HG03196 (cell line): Measurements from ENCODE around the gene ZBTB22.
A peak's percentile ranks its signal among the peaks of the same experiment; 100 is the strongest.
"Not testable (repeated sequence)": the region's sequence is repeated elsewhere in the genome, so short reads cannot be mapped to it uniquely, and the experiment has no call there.

Experiments
- ATAC-seq: cut with Tn5 transposase; IDR thresholded peaks from one replicate; pipeline ENCODE4 v1.9.1; 2021; ENCODE audit not compliant: unreplicated experiment

Gene ZBTB22

DNA sequence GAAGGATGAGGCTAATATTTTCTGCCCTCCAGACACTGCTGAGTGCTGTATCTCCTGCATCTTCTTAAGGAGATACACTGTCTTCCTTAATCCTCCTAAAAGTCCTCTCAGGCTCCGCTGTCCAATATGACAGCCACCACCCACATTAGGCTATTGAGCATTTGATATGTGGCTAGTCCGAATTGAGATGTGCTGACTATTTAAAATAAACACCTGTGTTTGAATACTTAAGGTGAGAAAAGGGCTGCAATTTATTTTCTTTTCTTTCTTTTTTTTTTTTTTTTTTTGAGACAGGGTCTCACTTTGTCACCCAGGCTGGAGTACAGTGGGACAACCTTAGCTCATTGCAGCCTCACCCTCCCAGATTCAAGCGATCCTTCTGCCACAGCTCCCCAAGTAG, 15.7 kb downstream of the ZBTB22 start:
- ATAC-seq = no peak

- ATAC-seq = peak; percentile 71
Observed at GRCh38 chr6:33299237-33299944, 18.2 kb downstream of the ZBTB22 start.

DNA sequence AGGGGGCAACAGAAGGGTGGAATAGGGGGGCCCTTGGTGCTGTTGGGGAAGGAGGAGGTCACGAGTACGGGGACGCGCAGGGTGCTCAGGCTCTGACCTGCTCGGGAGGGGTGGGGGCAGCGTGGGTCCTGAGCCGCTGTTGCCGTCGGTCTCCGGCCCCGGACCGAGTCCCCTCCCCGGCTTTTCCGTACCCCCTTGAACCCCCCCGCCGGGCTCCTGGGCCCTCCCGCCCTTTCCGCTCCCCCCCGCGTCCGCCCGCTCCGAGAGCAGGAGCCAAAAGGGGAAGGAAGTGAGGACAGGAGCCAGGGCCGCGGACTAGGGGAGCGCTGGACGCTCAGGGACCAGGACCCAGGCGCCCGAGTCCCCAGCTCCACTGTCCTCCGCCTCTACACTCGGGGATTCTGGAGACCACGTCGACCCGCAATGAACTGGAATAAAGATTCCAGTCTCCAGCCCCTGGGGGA, 18.7 kb downstream of the ZBTB22 start, which contains the start of gene RGL2:
Gene RGL2 (minus strand): TSS at position 170 of the 464 bp plus-strand sequence. CDS start 332 bp downstream, outside the sequence.
- peak; percentile 28 for ATAC-seq

- ATAC-seq = no peak
Observed at GRCh38 chr6:33297956-33298772, 19.4 kb downstream of the ZBTB22 start.

DNA sequence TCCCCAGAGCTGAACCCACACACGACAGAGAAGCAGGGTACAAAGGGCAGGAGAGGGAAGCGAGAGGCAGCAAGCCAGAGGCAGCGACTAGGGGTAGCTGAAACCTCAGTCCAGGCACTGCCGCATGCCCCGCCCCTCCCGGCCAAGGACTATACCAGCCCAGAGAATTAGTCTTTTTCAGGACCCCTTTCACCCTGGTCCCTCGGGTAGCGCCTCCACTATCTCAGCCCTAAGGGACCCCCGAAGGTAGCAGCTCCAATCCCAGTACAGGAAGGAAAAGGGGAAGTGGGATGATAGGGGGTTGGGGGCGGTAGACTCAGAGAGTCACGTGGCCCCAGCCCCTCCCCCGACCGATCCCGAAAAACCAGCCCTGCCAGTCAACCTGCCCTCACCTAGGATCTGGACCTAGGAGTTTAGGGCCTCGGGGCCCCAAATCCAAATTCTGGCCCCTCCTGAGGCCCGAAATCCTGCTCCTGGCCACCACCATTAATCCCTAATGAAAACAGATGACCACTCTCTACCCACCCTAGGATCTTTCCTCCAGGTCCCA, 20.1 kb downstream of the ZBTB22 start:
- ATAC-seq = no peak

GRCh38 chr6:33296797-33297405, 20.6 kb downstream of the ZBTB22 start:
- ATAC-seq = no peak

DNA sequence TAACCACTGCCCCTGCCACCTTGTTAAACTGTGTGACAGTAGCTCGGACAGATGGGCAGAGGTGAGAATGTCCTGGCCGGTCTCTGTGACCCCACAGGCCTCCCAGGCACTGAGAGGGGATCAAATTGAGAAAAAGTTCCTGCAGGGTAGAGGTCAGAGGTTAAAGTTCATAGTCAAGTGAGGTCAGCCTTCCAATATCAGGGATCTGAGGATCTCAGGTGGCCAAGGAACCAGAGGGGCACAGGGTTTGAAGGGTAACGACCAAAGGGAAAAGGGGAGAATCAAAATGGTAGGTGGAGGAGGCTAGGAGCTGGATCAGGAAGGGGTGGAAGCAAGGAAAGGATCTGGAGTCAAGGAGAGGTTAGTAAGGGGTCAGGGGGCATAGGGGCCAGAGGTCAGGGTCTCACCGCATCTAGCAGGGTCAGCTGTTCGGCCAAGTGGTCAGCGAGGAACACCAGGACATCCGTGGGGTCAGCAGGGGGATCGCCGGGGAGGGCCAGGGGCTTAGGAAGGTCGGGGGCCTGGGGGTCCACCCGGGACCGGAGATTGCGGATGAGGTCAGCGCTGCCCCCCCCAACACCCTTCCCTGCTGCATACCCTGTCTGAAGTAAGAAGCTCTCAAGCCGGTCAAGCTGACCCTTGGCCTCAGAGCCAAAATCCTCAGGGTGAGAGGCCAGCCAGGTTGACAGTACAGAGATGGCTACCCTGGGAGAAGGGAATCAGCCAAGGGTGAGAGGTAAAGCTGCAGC, 21.7 kb downstream of the ZBTB22 start:
- ATAC-seq = no peak

GRCh38 chr6:33294086-33294823, 23.3 kb downstream of the ZBTB22 start:
- ATAC-seq = no peak

GRCh38 chr6:33292996-33293682, 24.4 kb downstream of the ZBTB22 start:
- ATAC-seq = no peak

GRCh38 chr6:33290459-33290858, 27.1 kb downstream of the ZBTB22 start:
- no peak for ATAC-seq

DNA sequence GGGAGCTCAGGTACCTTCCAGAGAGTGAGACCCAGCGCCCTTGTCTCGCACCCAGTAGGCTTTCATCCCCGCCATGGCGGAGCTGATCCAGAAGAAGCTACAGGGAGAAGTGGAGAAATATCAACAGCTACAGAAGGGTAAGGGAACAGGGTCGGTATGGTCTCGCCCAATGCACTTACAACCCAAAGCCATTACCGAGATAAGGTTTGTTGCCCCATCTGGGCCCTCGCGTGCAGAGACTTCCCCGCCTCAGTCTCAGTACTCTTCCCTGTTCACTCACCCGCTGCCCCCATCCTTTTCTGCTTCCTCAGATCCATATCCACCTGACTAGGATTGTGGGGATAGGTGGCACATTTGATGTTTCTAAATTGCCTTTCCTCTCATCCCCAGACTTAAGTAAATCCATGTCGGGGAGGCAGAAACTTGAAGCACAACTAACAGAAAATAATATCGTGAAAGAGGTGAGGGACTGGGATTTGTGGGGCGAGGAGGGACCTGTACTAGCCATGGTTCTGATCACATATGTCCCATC, 27.7 kb downstream of the ZBTB22 start:
- ATAC-seq = no peak

GRCh38 chr6:33288921-33289783, 28.4 kb downstream of the ZBTB22 start, which contains the start of the genes PFDN6 and WDR46:
Gene PFDN6 (plus strand): TSS chr6:33289601. CDS start chr6:33289857, 256 bp downstream.
Gene WDR46 (minus strand): TSS chr6:33289239. CDS start chr6:33289170, 69 bp downstream.
- peak; percentile 79 for ATAC-seq

DNA sequence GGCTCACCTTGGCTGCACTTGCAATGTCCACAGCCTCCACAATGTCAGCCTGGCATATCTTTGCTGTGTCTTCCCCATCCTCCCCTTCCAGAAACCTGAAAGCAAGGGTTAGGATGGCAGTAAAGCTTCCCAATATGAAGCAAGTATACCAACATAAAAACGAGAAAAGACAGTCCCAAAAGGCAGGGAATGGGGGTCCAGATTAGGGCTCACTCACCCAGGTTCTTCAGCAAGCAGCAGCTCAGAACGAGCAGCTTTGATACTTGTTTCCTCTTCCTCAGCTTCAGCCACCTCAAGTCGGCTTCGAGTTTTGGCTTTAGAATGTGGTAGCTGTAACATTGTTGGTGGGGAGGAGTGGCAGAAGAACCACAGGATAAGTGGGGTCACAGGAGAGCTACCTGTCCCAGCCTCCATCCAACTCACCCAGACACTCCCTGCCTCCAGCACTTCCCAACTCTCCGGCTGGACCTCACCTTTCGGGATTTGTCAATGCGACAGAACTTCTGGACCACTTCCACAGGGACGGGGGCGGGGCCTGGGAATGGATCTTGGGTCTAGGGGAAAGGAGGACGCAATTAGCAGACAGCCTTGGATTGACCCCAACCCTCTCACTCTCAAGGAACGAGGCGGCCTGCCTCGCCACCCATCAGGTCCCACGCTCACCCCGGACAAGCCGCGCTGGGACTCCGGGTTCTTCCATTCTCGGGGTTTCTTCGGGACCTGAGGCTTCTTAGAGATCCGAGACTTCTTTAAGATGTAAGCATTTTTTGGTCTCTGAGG, 29.2 kb downstream of the ZBTB22 start:
- ATAC-seq = no peak

DNA sequence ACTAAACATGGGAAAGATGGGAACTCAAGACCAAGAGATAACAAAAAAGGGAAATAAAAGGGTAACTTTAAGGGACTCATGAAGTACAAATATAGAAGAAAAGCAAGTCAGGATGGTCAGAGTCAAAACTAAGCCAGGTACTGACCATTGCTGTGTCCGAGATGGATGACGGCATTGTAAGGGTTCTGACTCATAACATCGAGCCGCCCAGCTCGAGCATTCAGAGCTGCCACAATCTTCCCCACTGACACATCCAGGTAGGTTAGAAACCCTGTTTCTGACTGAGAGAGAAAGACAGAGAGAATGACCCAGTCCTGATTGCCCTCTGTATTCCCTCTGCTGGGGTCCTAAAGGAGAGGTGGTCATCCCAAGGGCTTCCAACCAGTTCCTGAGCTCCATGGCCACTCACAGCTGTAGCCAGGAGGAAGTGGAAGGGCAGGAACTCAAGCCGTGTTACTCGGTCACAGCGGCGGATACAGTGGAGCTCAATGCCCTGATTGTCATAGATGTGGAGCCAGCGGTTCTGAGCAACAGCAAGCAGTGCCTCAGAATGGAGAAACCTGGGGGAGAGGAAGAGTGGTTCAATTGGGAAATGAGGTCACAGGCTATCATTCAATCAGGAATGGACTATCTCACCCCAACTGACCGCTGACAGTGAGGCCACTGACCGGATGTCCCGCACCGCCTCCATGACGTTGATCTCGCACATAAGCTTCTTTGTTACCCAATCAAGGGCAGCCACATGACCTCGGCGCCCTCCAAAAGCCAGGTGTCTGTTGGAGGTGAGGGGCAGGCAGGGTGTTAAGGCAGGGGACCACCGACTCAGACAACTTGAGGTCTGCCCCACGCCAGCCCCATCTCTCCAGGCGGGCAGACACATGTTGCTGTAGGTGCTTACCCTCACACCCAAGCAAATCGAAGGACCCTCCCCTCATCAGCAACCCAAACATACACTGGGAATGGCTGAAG, 30.3 kb downstream of the ZBTB22 start:
- no peak for ATAC-seq

DNA sequence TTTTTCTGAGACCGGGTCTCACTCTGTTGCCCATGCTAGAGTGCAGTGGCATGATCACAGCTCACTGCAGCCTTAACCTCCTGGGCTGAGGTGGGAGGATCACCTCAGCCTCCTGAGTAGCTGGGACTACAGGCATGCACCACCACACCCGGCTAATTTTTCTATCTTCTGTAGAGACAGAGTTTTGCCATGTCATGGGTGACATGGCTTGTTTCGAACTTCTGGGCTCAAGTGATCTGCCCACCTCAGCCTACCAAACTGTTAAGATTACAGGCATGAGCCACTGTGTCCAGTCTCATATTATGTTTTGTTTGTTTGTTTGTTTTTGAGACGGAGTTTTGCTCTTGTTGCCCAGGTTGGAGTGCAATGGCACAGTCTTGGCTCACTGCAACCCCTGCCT, 32.3 kb downstream of the ZBTB22 start:
- not testable (repeated sequence) for ATAC-seq

- no peak for ATAC-seq
Observed at GRCh38 chr6:33280539-33280938, 37.0 kb downstream of the ZBTB22 start.
